Measurements from ENCODE around the gene GABRD. TPM values are rescaled to one million over a fixed set of nuclear protein-coding genes. Genes with fewer than 3 reads are reported as not detected.
"Not testable (repeated sequence)": the region's sequence is repeated elsewhere in the genome, so short reads cannot be mapped to it uniquely, and the experiment has no call there.

GABRD gene
- not detected for total RNA-seq

GRCh38 chr1:2019172-2019543 lies at the start of gene GABRD:
Gene GABRD, plus strand, starts transcription at chr1:2019345. Its CDS starts 79 bp downstream, at chr1:2019424.
- peaks cover 76% of the 10 kb centered on the region for H3K27me3 Mint-ChIP-seq (ENCODE audit: low read depth)
- H3K4me3 Mint-ChIP-seq, result peak within 1 kb of the TSS; percentile 73
- no peaks in the 10 kb centered on the region for H3K36me3 Mint-ChIP-seq (ENCODE audit: insufficient read depth)
- DNase-seq, result no peak
- ATAC-seq, result peak; percentile 83 to 89
- H3K9me3 Mint-ChIP-seq, result no peaks in the 10 kb centered on the region
- peaks cover 7% of the 10 kb centered on the region for H3K4me1 Mint-ChIP-seq (ENCODE audit: low read depth)

GRCh38 chr1:1969505-1969900 lies 49.6 kb upstream of the GABRD start:
- Mint-ChIP-seq H3K36me3 (ENCODE audit: insufficient read depth) (no peaks in the 10 kb centered on the region), H3K4me3 (no peak overlapping the region), H3K4me1 (ENCODE audit: low read depth) (no peaks in the 10 kb centered on the region), H3K9me3 (no peaks in the 10 kb centered on the region), H3K27me3 (ENCODE audit: low read depth) (peaks cover 3% of the 10 kb centered on the region)
- no peak for DNase-seq
- no peak for ATAC-seq

DNA sequence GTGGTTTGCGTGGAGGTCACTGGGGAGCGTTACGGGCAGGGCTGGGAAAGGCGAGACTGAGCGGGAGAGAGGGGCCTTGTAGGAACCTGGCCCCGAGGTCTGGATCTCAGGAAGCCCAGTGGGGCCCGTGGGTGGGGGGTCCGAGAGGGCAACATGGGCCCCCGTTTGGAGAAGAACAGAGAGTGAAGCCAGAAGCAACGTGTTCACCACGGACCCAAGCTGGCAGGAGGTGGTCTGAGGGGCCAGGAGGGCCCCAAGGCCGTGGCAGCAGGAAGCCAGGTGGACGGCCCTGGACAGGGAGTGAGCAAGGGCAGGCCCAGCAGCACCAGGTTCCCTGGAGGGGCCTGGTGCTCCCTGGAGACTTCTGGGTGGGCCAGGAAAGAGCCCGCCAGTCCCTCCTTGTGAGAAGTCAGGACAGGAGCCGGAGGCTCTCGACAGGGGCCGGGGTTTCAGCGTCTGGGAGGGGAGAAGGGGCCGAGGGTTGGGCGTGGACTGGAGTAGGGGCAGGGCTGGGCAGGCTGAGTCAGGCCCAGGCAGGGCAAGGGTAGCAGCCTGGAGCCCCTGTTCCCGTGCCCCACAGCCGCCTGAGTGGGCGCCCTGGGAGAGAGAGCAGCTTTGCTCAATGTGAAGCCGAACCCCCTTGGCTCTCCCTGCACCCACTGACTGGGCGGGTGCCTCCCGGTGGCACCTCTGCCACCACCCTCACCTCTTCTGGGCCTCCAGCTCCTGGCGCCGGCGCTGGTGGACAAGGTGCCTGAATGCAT lies 49.0 kb upstream of the GABRD start:
- DNase-seq, result no peak
- Mint-ChIP-seq H3K4me3 (no peak overlapping the region), H3K27me3 (ENCODE audit: low read depth) (peaks cover 8% of the 10 kb centered on the region), H3K9me3 (no peaks in the 10 kb centered on the region), H3K4me1 (ENCODE audit: low read depth) (no peaks in the 10 kb centered on the region), H3K36me3 (ENCODE audit: insufficient read depth) (no peaks in the 10 kb centered on the region)
- ATAC-seq, result no peak

- no peak overlapping the region for H3K4me3 Mint-ChIP-seq
- H3K27me3 Mint-ChIP-seq (ENCODE audit: low read depth), result peaks cover 10% of the 10 kb centered on the region
- H3K9me3 Mint-ChIP-seq, result no peaks in the 10 kb centered on the region
- DNase-seq (no peak), ATAC-seq (no peak)
- H3K36me3 Mint-ChIP-seq (ENCODE audit: insufficient read depth), result no peaks in the 10 kb centered on the region
- no peaks in the 10 kb centered on the region for H3K4me1 Mint-ChIP-seq (ENCODE audit: low read depth)
Measured at GRCh38 chr1:1971017-1971416, 48.1 kb upstream of the GABRD start.

- H3K4me1 Mint-ChIP-seq (ENCODE audit: low read depth), result no peaks in the 10 kb centered on the region
- no peaks in the 10 kb centered on the region for H3K9me3 Mint-ChIP-seq
- no peak for ATAC-seq
Measured at GRCh38 chr1:1971688-1972087, 47.5 kb upstream of the GABRD start.

DNA sequence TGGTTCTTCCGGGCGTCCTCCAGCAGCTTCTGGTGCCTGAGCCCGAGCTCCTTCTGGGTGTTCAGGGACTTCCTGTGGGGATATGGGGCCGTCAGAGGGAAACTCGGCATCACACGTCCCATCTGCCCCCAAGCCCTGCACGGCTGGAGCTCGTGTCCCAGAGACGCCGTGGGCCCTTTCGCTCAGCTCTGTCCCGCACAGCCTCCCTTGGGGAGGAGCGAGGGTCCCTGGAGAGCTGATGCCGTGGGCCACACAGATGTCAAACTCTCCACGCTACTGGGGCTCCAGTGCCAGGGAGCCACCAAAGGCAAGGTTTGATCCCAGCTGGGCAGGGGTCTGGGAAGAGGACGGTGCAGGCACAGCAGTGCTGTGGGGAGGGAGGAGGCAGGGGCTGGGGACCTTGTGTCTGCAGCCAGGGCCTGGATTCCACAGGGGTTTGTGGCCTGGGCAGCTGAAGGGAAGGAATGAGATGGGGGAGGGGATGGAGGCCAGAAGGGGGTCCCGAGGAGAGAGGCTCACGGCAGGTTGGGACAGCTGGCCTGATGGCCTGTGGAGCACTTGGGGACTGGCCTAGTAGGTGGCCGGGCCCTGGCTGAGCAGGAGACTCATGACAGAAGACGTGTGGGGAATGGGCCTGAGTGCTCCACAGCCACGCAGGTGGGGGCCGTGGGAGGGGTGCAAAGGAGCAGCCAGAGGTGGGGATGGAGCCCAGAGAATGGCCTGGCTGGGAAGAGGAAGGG lies 46.0 kb upstream of the GABRD start:
- ATAC-seq, result no peak
- Mint-ChIP-seq H3K4me3 (no peak overlapping the region), H3K4me1 (ENCODE audit: low read depth) (no peaks in the 10 kb centered on the region), H3K9me3 (no peaks in the 10 kb centered on the region), H3K27me3 (ENCODE audit: low read depth) (peaks cover 10% of the 10 kb centered on the region), H3K36me3 (ENCODE audit: insufficient read depth) (no peaks in the 10 kb centered on the region)
- DNase-seq, result no peak

More at GRCh38 chr1:1971688-1972087, 47.5 kb upstream of the GABRD start:
- no peak for DNase-seq
- no peak overlapping the region for H3K4me3 Mint-ChIP-seq
- no peaks in the 10 kb centered on the region for H3K36me3 Mint-ChIP-seq (ENCODE audit: insufficient read depth)
- peaks cover 10% of the 10 kb centered on the region for H3K27me3 Mint-ChIP-seq (ENCODE audit: low read depth)

DNA sequence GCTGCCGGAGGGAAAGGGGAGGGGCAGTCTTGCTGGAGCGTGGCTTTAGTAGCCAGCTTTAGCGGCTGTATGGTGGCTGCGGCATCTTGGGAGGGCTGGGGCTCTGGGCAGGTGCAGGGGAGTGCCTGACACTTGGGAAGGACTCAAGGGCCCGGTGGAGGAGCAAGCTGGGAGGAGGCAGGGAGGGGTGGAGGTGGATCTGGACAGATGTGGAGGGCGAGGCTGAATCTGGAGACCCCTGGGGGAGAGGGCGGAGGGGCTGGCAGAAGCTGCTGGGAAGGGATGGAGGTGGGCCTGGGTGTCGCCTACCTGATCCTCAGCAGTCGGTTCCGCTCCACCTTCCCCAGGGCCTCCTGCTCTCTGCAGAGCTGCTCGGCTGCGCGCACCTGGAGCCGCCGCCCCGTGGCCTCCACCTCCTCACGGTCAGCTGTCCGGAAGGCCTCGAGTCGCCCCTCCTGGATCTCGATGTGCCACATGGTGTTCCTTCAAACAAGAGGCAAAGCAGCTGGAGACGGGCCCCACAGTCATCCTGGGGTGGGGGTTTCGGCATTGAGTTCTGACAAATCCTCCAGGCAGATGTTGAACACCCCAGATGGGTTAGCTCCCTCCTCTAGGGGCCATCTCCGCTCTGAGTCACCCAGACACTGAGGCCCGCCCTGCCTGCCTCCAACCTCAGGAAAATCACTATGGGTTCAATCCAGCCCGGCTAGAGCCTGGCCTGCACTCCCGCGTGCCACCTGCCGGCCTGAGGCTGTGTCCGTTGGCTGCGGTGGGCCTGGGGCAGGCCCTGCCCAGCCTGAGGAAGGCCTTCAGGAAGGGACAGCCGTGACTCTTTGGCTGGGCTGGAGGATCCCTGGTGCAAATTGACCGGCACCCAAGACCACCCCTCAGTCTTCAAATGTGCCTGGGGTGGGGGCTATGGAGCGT lies 45.2 kb upstream of the GABRD start:
- ATAC-seq (no peak), DNase-seq (no peak)
- Mint-ChIP-seq H3K9me3 (no peaks in the 10 kb centered on the region), H3K27me3 (ENCODE audit: low read depth) (peaks cover 10% of the 10 kb centered on the region), H3K36me3 (ENCODE audit: insufficient read depth) (no peaks in the 10 kb centered on the region), H3K4me1 (ENCODE audit: low read depth) (no peaks in the 10 kb centered on the region), H3K4me3 (no peak overlapping the region)

GRCh38 chr1:1974834-1975233 lies 44.3 kb upstream of the GABRD start:
- no peaks in the 10 kb centered on the region for H3K4me1 Mint-ChIP-seq (ENCODE audit: low read depth)
- no peak for ATAC-seq
- H3K36me3 Mint-ChIP-seq (ENCODE audit: insufficient read depth), result no peaks in the 10 kb centered on the region
- no peak overlapping the region for H3K4me3 Mint-ChIP-seq
- H3K27me3 Mint-ChIP-seq (ENCODE audit: low read depth), result peaks cover 10% of the 10 kb centered on the region
- DNase-seq, result no peak
- H3K9me3 Mint-ChIP-seq, result no peaks in the 10 kb centered on the region

DNA sequence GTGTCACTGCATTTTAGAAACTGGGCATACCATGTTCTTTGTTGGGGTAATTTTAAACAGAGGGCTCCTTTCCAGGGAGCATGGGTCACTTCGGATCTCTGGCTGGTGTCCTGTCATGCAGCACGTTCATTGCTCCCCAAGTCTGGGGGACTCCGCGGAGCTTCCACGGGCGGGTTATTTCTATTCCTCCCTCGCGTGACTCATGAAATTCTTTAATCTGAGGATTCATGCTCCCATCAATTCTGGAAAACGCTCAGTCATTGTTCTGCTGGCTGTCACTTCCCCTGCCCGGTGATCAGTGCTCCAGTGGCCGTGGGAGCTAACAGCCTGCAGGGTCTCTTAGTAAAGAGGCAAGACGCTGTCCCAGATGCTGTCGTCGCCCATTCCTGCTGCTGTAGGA lies 43.6 kb upstream of the GABRD start:
- Mint-ChIP-seq H3K9me3 (no peaks in the 10 kb centered on the region), H3K36me3 (ENCODE audit: insufficient read depth) (no peaks in the 10 kb centered on the region), H3K4me3 (no peak overlapping the region), H3K4me1 (ENCODE audit: low read depth) (no peaks in the 10 kb centered on the region), H3K27me3 (ENCODE audit: low read depth) (peaks cover 10% of the 10 kb centered on the region)
- no peak for ATAC-seq
- no peak for DNase-seq

DNA sequence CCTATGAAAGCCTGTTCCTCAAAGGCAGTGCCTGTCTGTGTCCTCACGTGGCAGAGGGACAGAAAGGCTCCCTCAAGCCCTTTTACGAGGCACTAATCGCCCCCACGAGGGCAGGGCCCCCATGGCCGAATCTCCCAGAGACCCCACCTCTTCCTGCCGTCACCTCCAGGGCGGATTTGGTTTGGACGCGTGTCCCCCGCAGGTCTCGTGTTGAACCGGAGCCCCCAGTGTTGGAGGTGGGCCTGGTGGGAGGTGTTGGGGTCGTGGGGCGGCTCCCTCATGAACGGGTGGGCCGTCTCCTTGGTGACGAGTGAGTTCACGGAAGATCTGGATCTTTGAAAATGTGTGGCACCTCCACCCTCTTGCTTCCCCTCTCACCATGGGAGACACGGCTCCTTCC lies 43.1 kb upstream of the GABRD start:
- DNase-seq (no peak), ATAC-seq (no peak)
- Mint-ChIP-seq H3K36me3 (ENCODE audit: insufficient read depth) (no peaks in the 10 kb centered on the region), H3K27me3 (ENCODE audit: low read depth) (peaks cover 10% of the 10 kb centered on the region), H3K4me3 (no peak overlapping the region), H3K4me1 (ENCODE audit: low read depth) (no peaks in the 10 kb centered on the region), H3K9me3 (no peaks in the 10 kb centered on the region)

DNA sequence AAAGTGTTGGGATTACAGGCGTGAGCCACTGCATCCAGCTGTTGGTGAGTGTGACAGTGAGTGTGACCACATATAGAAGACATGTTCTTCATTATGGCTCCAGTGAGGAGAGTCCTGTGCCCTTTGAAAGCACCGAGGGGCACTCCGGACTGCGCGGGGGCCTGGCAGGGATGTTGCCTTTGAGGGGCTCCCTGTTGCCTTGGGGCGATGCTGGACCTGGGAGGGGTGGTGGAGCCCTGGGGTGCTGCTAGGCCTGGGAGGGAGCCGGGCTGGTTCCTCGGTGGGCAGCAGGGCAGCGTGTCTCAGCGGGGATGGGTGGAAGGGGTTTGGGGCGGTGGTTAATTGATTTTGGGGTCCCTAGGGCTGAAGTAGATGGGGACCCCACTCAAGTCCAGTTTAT lies 41.0 kb upstream of the GABRD start:
- Mint-ChIP-seq H3K4me3 (no peak overlapping the region), H3K27me3 (ENCODE audit: low read depth) (peaks cover 10% of the 10 kb centered on the region), H3K9me3 (no peaks in the 10 kb centered on the region), H3K36me3 (ENCODE audit: insufficient read depth) (no peaks in the 10 kb centered on the region), H3K4me1 (ENCODE audit: low read depth) (no peaks in the 10 kb centered on the region)
- DNase-seq (no peak), ATAC-seq (no peak)

GRCh38 chr1:1978690-1979481 lies 40.3 kb upstream of the GABRD start:
- not testable (repeated sequence) for H3K36me3 Mint-ChIP-seq (ENCODE audit: insufficient read depth); H3K9me3 Mint-ChIP-seq; DNase-seq; H3K27me3 Mint-ChIP-seq (ENCODE audit: low read depth); ATAC-seq; H3K4me3 Mint-ChIP-seq; H3K4me1 Mint-ChIP-seq (ENCODE audit: low read depth)

GRCh38 chr1:1979482-1980165 lies 39.5 kb upstream of the GABRD start:
- Mint-ChIP-seq H3K36me3 (ENCODE audit: insufficient read depth) (no peaks in the 10 kb centered on the region), H3K9me3 (no peaks in the 10 kb centered on the region), H3K27me3 (ENCODE audit: low read depth) (peaks cover 5% of the 10 kb centered on the region), H3K4me3 (no peak overlapping the region), H3K4me1 (ENCODE audit: low read depth) (no peaks in the 10 kb centered on the region)
- DNase-seq (no peak), ATAC-seq (no peak)

All from activated T-cell treated with anti-CD3 and anti-CD28 coated beads, Interleukin-2, amount 50 U/mL, for 4 hours (primary cell).